Measurements from ENCODE around the gene EPS8L3.
"Not testable (repeated sequence)": the region's sequence is repeated elsewhere in the genome, so short reads cannot be mapped to it uniquely, and the experiment has no call there.

The EPS8L3 gene

GRCh38 chr1:109763646-109764415 is at the start of gene EPS8L3:
Gene EPS8L3, minus strand, starts transcription at chr1:109763923. Its CDS starts 2,174 bp downstream, at chr1:109761749.
- DNase-seq: no peak

GRCh38 chr1:109812691-109813393 is 49.1 kb upstream of the EPS8L3 start:
- no peak for DNase-seq

GRCh38 chr1:109808703-109809102 is 45.0 kb upstream of the EPS8L3 start:
- DNase-seq: no peak

- no peak for DNase-seq
Measured at GRCh38 chr1:109807822-109808680, 44.3 kb upstream of the EPS8L3 start.

GRCh38 chr1:109807402-109807801 is 43.7 kb upstream of the EPS8L3 start:
- no peak for DNase-seq

- DNase-seq: no peak
Measured at GRCh38 chr1:109806733-109807400, 43.1 kb upstream of the EPS8L3 start.

- no peak for DNase-seq
Measured at GRCh38 chr1:109805486-109806165, 41.9 kb upstream of the EPS8L3 start.

GRCh38 chr1:109804660-109805059 is 40.9 kb upstream of the EPS8L3 start:
- no peak for DNase-seq

GRCh38 chr1:109803901-109804331 is 40.2 kb upstream of the EPS8L3 start:
- DNase-seq: no peak

GRCh38 chr1:109802901-109803561 is 39.3 kb upstream of the EPS8L3 start:
- peak in 25 of 56 donors; percentile 19 to 57 (median 35) for DNase-seq

GRCh38 chr1:109802136-109802900 is 38.6 kb upstream of the EPS8L3 start:
- DNase-seq: peak in 1 of 56 donors; percentile 32

- no peak for DNase-seq
Measured at GRCh38 chr1:109801791-109802135, 38.0 kb upstream of the EPS8L3 start.

- no peak for DNase-seq
Measured at GRCh38 chr1:109800291-109800690, 36.6 kb upstream of the EPS8L3 start.

- no peak for DNase-seq
Measured at GRCh38 chr1:109799445-109799844, 35.7 kb upstream of the EPS8L3 start.

GRCh38 chr1:109797303-109797595 is 33.5 kb upstream of the EPS8L3 start:
- not testable (repeated sequence) for DNase-seq

GRCh38 chr1:109796484-109797302 is 33.0 kb upstream of the EPS8L3 start:
- no peak for DNase-seq

GRCh38 chr1:109794319-109795132 is 30.8 kb upstream of the EPS8L3 start:
- no peak for DNase-seq

Measured in nucleus accumbens (tissue), 56 donors.